ENCODE data around the gene TEX55. TPM values are rescaled to one million over a fixed set of nuclear protein-coding genes. Genes with fewer than 3 reads are reported as not detected.

The TEX55 gene
- total RNA-seq, 4 donors from 2014 or later: not detected

DNA sequence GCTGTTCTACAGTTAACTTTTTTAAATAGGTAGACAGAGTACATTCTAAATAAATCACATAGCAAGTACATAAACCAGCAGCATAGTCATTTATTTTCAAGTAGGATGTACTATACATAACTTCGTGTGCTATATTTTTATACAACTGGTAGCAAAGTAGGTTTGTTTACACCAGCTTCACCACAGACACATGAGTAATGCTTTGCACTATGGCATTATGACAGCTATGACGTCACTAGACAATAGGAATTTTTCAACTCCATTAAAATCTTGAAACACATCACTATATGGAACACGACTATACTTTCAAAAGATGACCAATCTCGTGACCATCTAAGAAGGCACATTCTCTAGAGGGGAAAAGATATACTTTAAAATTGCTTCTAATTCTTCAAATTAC is 3.5 kb downstream of the TEX55 start:
- 64% methylated on average over 4 of the region's 4 CpGs for WGBS
- no peak overlapping the region for H3K4me3 ChIP-seq
- peaks cover 4% of the 10 kb centered on the region for H3K4me1 ChIP-seq
- no peaks in the 10 kb centered on the region for H3K27me3 ChIP-seq
- DNase-seq (ENCODE audit: low spot score in 2 of 2): no peak
- H3K9me3 ChIP-seq: peaks cover 4% of the 10 kb centered on the region
- no peak for TF ChIP-seq POLR2A (IDR thresholded peaks at IDR 0.05)
- TF ChIP-seq, protein P1, sequence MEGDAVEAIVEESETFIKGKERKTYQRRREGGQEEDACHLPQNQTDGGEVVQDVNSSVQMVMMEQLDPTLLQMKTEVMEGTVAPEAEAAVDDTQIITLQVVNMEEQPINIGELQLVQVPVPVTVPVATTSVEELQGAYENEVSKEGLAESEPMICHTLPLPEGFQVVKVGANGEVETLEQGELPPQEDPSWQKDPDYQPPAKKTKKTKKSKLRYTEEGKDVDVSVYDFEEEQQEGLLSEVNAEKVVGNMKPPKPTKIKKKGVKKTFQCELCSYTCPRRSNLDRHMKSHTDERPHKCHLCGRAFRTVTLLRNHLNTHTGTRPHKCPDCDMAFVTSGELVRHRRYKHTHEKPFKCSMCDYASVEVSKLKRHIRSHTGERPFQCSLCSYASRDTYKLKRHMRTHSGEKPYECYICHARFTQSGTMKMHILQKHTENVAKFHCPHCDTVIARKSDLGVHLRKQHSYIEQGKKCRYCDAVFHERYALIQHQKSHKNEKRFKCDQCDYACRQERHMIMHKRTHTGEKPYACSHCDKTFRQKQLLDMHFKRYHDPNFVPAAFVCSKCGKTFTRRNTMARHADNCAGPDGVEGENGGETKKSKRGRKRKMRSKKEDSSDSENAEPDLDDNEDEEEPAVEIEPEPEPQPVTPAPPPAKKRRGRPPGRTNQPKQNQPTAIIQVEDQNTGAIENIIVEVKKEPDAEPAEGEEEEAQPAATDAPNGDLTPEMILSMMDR (IDR thresholded peaks at IDR 0.05): no peak
- no peak for TF ChIP-seq POLR2AphosphoS5 (IDR thresholded peaks at IDR 0.05)
- no peak for TF ChIP-seq EP300 (IDR thresholded peaks at IDR 0.05)
- no peaks in the 10 kb centered on the region for H3K36me3 ChIP-seq
- no peak overlapping the region for H3K27ac ChIP-seq

DNA sequence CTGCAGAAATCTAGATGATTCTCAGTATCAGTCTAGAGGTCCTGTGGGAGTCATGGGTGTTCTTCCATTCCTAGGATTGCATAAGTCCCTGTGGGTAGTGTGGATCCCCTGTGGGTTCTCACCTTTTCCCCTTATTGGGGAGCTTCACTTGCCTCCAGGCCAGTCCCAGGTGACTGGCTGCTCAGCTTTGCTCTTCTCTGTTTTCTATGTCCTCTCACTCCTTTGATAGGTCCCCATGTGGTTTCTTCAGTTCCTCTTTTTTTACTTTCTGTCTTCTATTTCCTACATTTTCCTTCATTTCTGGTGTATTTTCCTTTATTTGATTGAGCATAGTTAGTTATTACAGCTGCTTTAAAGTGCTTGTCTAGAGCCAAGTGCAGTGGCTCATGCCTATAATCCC is 10.9 kb downstream of the TEX55 start:
- Histone ChIP-seq H3K4me1 (no peaks in the 10 kb centered on the region), H3K36me3 (no peaks in the 10 kb centered on the region), H3K27me3 (no peaks in the 10 kb centered on the region), H3K4me3 (no peak overlapping the region), H3K9me3 (peaks cover 4% of the 10 kb centered on the region), H3K27ac (no peak overlapping the region)
- no peak for DNase-seq (ENCODE audit: low spot score in 2 of 2)
- TF ChIP-seq, protein P1 (IDR thresholded peaks at IDR 0.05): no peak
- TF ChIP-seq POLR2A (IDR thresholded peaks at IDR 0.05): no peak
- no peak for TF ChIP-seq EP300 (IDR thresholded peaks at IDR 0.05)
- no peak for TF ChIP-seq POLR2AphosphoS5 (IDR thresholded peaks at IDR 0.05)

DNA sequence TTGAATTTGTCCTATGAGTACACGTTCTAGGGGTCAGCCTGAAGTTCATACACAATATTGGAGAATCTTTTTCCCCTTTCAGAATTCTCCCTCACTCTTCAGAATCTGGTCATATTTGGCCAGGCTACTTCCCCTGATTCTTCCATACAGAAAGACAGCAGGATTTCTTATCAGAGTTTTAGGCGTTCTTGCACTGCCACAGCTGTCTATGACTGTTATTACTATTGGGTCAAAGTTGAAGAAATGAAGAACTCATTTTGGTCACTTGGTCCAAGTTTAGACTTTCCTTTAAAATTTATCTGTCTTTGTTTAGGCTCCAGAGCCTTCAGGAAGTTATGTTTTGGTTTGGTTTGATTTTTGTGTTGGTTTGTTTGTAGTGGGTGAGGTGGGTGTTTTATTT is 12.0 kb downstream of the TEX55 start:
- H3K27me3 ChIP-seq: no peaks in the 10 kb centered on the region
- TF ChIP-seq EP300 (IDR thresholded peaks at IDR 0.05): no peak
- no peak for TF ChIP-seq POLR2AphosphoS5 (IDR thresholded peaks at IDR 0.05)
- TF ChIP-seq, protein P1 (IDR thresholded peaks at IDR 0.05): no peak
- TF ChIP-seq POLR2A (IDR thresholded peaks at IDR 0.05): no peak
- H3K9me3 ChIP-seq: peaks cover 4% of the 10 kb centered on the region
- DNase-seq (ENCODE audit: low spot score in 2 of 2): no peak
- no peak overlapping the region for H3K27ac ChIP-seq
- H3K4me1 ChIP-seq: no peaks in the 10 kb centered on the region
- no peak overlapping the region for H3K4me3 ChIP-seq
- H3K36me3 ChIP-seq: no peaks in the 10 kb centered on the region
- WGBS: 71% methylated on average over 2 of the region's 2 CpGs

DNA sequence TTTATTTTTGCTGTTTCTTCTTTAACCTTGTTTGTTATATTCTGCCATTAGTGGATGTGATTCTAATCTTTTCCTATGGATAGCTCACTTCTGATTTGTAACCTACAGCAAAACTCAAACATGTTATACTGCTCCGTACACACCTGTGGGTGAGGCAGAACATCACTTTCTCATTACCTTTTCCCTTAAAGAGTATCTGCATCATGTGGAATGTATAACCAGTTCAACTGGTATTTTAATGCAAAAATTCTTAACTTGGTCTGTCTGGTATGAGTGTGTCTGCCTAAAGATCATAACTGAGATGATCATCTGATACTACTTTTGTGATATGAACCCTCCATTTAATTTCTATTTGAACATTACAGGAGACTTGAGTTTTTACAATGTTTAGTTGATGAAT is 14.4 kb downstream of the TEX55 start:
- H3K27ac ChIP-seq: no peak overlapping the region
- TF ChIP-seq POLR2A (IDR thresholded peaks at IDR 0.05) (no peak), POLR2AphosphoS5 (IDR thresholded peaks at IDR 0.05) (no peak)
- TF ChIP-seq, protein P1 (IDR thresholded peaks at IDR 0.05): no peak
- no peaks in the 10 kb centered on the region for H3K9me3 ChIP-seq
- WGBS: 50% methylated on average over 1 of the region's 1 CpG
- no peak overlapping the region for H3K4me3 ChIP-seq
- no peaks in the 10 kb centered on the region for H3K27me3 ChIP-seq
- H3K36me3 ChIP-seq: no peaks in the 10 kb centered on the region
- no peaks in the 10 kb centered on the region for H3K4me1 ChIP-seq
- no peak for DNase-seq (ENCODE audit: low spot score in 2 of 2)

DNA sequence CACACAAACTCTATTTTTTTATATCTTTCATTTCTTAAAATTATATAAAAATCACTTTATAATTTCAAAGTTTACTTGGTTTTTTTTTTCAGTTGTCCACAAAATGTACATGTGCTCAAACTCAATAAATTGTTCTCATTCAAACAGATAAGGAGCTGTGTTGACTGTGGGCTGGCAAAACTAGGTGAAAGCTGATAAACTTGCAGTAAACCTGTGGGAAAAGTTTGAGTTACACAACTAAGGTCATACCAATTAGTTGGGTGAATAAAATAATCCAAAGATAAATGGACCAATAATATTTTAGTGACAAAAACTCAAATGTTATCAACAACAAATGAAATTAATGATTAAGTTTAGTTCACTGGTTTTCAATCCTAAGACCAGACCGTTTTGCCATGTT is 14.8 kb downstream of the TEX55 start:
- TF ChIP-seq, protein P1 (IDR thresholded peaks at IDR 0.05): no peak
- no peak for TF ChIP-seq POLR2A (IDR thresholded peaks at IDR 0.05)
- TF ChIP-seq EP300 (IDR thresholded peaks at IDR 0.05): no peak
- TF ChIP-seq POLR2AphosphoS5 (IDR thresholded peaks at IDR 0.05): no peak
- Histone ChIP-seq H3K27ac (no peak overlapping the region), H3K4me1 (no peaks in the 10 kb centered on the region), H3K36me3 (no peaks in the 10 kb centered on the region), H3K4me3 (no peak overlapping the region), H3K27me3 (no peaks in the 10 kb centered on the region), H3K9me3 (no peaks in the 10 kb centered on the region)
- no peak for DNase-seq (ENCODE audit: low spot score in 2 of 2)
- WGBS: 53% methylated on average over 1 of the region's 1 CpG
